GM12878 (cell line): ENCODE data around the gene MSLN. TPM values are rescaled to one million over a fixed set of nuclear protein-coding genes. Genes with fewer than 3 reads are reported as not detected.

ENCODE experiments used
- ATAC-seq: fragments of 200-7000 bp; cut with Tn5 transposase; 3 replicates; pipeline ENCODE4 v1.9.1; 2020; ENCODE audit warnings: mild to moderate bottlenecking, moderate library complexity
- BruUV-seq: library from RNA; stranded (reverse); fragments of 400-500 nt; replicated peaks from 2 replicates; lab custom pipeline; 2021; lab: Mats Ljungman, UMichigan
- CTCF ChIA-PET: fragments of 300-600 bp; sonication (Branson Sonifier 250); formaldehyde crosslinking; extraction: SDS; loops from one replicate; lab custom pipeline; 2021; ENCODE audit warnings: inconsistent platforms; lab: Yijun Ruan, JAX
- POLR2A ChIA-PET: fragments of 350-600 bp; formaldehyde crosslinking; extraction: SDS; loops from one replicate; lab custom pipeline; 2021; ENCODE audit warnings: inconsistent platforms; lab: Charles Lee
- RAD21 ChIA-PET: fragments of 300-600 bp; sonication (Branson Sonifier 250); formaldehyde crosslinking; loops from one replicate; lab custom pipeline; 2023; ENCODE audit warnings: antibody characterized with exemption; ENCODE audit not compliant: unreplicated experiment; lab: Charles Lee
- SMC1A ChIA-PET: fragments of 300-600 bp; sonication (Branson Sonifier 250); formaldehyde crosslinking; loops from one replicate; lab custom pipeline; 2023; ENCODE audit not compliant: unreplicated experiment, uncharacterized antibody; lab: Charles Lee
- DNase-seq: peaks from one replicate; pipeline ENCODE4 v3.0.0-alpha.2; 2011; ENCODE audit warnings: low read depth, low spot score
- FAIRE-seq: peaks from 3 replicates; lab custom pipeline; 2011; peaks lifted over from hg19 to GRCh38; lab: Jason Lieb, UNC
- H2AFZ ChIP-seq: 2 replicates; pipeline ENCODE4 v1.6.0; 2011; ENCODE audit warnings: low read depth, low read length, control low read depth; ENCODE audit not compliant: control insufficient read depth
- H3K27ac ChIP-seq: 2 replicates; pipeline ENCODE4 v1.5.1; 2011; ENCODE audit warnings: control low read depth; ENCODE audit not compliant: control insufficient read depth, insufficient read depth
- H3K27me3 ChIP-seq, 2 experiments: replicated peaks in 1 of 2; 2 replicates each; pipeline versions ENCODE4 v1.6.0 to v1.6.1; 2011; ENCODE audit warnings: low read length in 1 of 2; ENCODE audit not compliant: control insufficient read depth in 2 of 2, insufficient read depth in 2 of 2
- H3K36me3 ChIP-seq, 2 experiments: 2 replicates each; pipeline ENCODE4 v1.5.1; 2011; ENCODE audit warnings: low read length in 1 of 2; ENCODE audit not compliant: control insufficient read depth in 2 of 2, insufficient read depth in 2 of 2
- H3K4me1 ChIP-seq: 2 replicates; pipeline ENCODE4 v1.6.1; 2011; ENCODE audit warnings: mild to moderate bottlenecking, low read length, moderate library complexity, mixed read lengths; ENCODE audit not compliant: control insufficient read depth, insufficient read depth
- H3K4me2 ChIP-seq: 2 replicates; pipeline ENCODE4 v1.6.0; 2011; ENCODE audit warnings: control low read depth; ENCODE audit not compliant: control insufficient read depth, insufficient read depth
- H3K4me3 ChIP-seq: fragments of 200-600 bp; sonication (generic); 2 replicates; pipeline ENCODE4 v1.5.1; 2016
- H3K79me2 ChIP-seq: 2 replicates; pipeline ENCODE4 v1.6.0; 2011; ENCODE audit warnings: low read length; ENCODE audit not compliant: control insufficient read depth, insufficient read depth
- H3K9ac ChIP-seq: 2 replicates; pipeline ENCODE4 v1.8.0; 2011; ENCODE audit warnings: low read length, control low read depth, mixed read lengths; ENCODE audit not compliant: control insufficient read depth, insufficient read depth
- H3K9me3 ChIP-seq: replicated peaks from 3 replicates; pipeline ENCODE4 v1.5.1; 2011; ENCODE audit warnings: mild to moderate bottlenecking, low read length; ENCODE audit not compliant: control insufficient read depth, insufficient read depth
- H4K20me1 ChIP-seq: 2 replicates; pipeline ENCODE4 v1.6.0; 2011; ENCODE audit not compliant: control insufficient read depth, insufficient read depth
- BACH1 ChIP-seq: fragments of 450-650 bp; IDR thresholded peaks from 2 replicates; pipeline ENCODE4 v1.6.1; 2017; ENCODE audit warnings: mild to moderate bottlenecking, borderline replicate concordance
- CBX5 ChIP-seq: sonication (generic); IDR thresholded peaks from 2 replicates; pipeline ENCODE4 v1.6.1; 2016; ENCODE audit warnings: low read depth, moderate library complexity, mild to moderate bottlenecking, inconsistent platforms
- EP300 ChIP-seq, 2 experiments: fragments of 150-350 bp in 1 of 2; IDR thresholded peaks; 2 replicates each; pipeline ENCODE4 v1.6.1; 2011 to 2012; ENCODE audit warnings: low read depth in 2 of 2, low read length in 2 of 2, borderline replicate concordance in 1 of 2, improper control_type of control experiment in 1 of 2, inconsistent platforms in 1 of 2; ENCODE audit not compliant: control insufficient read depth in 1 of 2
- HDAC2 ChIP-seq: fragments of 200-600 bp; sonication (generic); IDR thresholded peaks from 2 replicates; pipeline ENCODE4 v1.6.1; 2017
- JUNB ChIP-seq: IDR thresholded peaks from 2 replicates; pipeline ENCODE4 v1.6.1; 2016; ENCODE audit warnings: antibody characterized with exemption, mild to moderate bottlenecking
- PRDM15 ChIP-seq: fragments of 450-650 bp; formaldehyde crosslinking; IDR thresholded peaks from 2 replicates; pipeline ENCODE4 v1.4.0; 2020; ENCODE audit warnings: mild to moderate bottlenecking, moderate library complexity
- SMC3 ChIP-seq: IDR thresholded peaks from 2 replicates; pipeline ENCODE4 v1.6.1; 2011; ENCODE audit warnings: low read length, improper control_type of control experiment, borderline replicate concordance
- SPI1 ChIP-seq: IDR thresholded peaks from 2 replicates; pipeline ENCODE4 v1.6.1; 2011; ENCODE audit warnings: low read depth, mild to moderate bottlenecking, low read length, moderate library complexity, borderline replicate concordance; ENCODE audit not compliant: insufficient read depth
- SUPT20H ChIP-seq: IDR thresholded peaks from 2 replicates; pipeline ENCODE4 v1.6.1; 2011; ENCODE audit warnings: low read depth, mild to moderate bottlenecking, low read length, moderate library complexity, borderline replicate concordance; ENCODE audit not compliant: control insufficient read depth
- YY1 ChIP-seq: IDR thresholded peaks from 2 replicates; pipeline ENCODE4 v1.6.1; 2011; ENCODE audit warnings: low read depth, mild to moderate bottlenecking, low read length
- whole genome bisulfite sequencing: methylation state at CpG from one replicate; pipeline ENCODE4 v1.1.6; 2016; ENCODE audit warnings: low lambda C conversion rate; ENCODE audit not compliant: insufficient replicate concordance, insufficient coverage; ENCODE audit errors: missing lambda C conversion rate; 5-methylcytosine and 5-hydroxymethylcytosine counted together
- in situ Hi-C: fragments of 300-500 bp; cut with MboI; formaldehyde crosslinking; loops from 9 replicates; pipeline ENCODE4 v1.14.3; 2018; ENCODE audit warnings: mixed read lengths
- intact Hi-C: fragments of 100-400 bp; cut with micrococcal nuclease; formaldehyde crosslinking; loops from one replicate; pipeline ENCODE4 v1.14.2; 2022; ENCODE audit not compliant: unreplicated experiment
- polyA plus RNA-seq, 11 experiments: library from polyadenylated mRNA; depleted of rRNA in 4 of 11; unstranded in 6 of 11; stranded (reverse) in 5 of 11; fragments of >200 nt; fragmentation: Nextera tagmentation in 4 of 11; fragmentation: Illumina TruSeq in 1 of 11; extraction: Ambion mirVana in 4 of 11; extraction: Trizol in 1 of 11; gene quantifications; 1 replicate in 1 of 11; 2 replicates in 10 of 11; pipeline versions ENCODE4 v1.2.1 to v1.2.3, GENCODE V29; 2011 to 2016; ENCODE audit warnings: inconsistent platforms in 2 of 11, missing spikeins in 2 of 11, low read depth in 1 of 11
- total RNA-seq, 4 experiments: library from RNA; depleted of rRNA in 3 of 4; stranded (reverse); fragments of >200 nt in 3 of 4; fragmentation: Illumina TruSeq in 1 of 4; extraction: Trizol in 1 of 4; gene quantifications; 2 replicates each; pipeline versions ENCODE4 v1.2.1 to v1.2.3, GENCODE V29; 2013 to 2021
- TF ChIP-seq, protein P1 (sequence below): IDR thresholded peaks from 2 replicates; pipeline ENCODE4 v1.6.1; 2012; ENCODE audit warnings: improper control_type of control experiment, low read depth, low read length; ENCODE audit not compliant: insufficient replicate concordance

Gene MSLN
- total and polyA plus RNA-seq, 10 of the 15 experiments (the other 5 are each of a cell fraction or from before 2014, with no cell fraction given), result 0.08 TPM; not detected in 9

- TF ChIP-seq JUNB (no peak), YY1 (no peak), HDAC2 (no peak), SMC3 (no peak), CBX5 (no peak)
- TF ChIP-seq, protein P1, sequence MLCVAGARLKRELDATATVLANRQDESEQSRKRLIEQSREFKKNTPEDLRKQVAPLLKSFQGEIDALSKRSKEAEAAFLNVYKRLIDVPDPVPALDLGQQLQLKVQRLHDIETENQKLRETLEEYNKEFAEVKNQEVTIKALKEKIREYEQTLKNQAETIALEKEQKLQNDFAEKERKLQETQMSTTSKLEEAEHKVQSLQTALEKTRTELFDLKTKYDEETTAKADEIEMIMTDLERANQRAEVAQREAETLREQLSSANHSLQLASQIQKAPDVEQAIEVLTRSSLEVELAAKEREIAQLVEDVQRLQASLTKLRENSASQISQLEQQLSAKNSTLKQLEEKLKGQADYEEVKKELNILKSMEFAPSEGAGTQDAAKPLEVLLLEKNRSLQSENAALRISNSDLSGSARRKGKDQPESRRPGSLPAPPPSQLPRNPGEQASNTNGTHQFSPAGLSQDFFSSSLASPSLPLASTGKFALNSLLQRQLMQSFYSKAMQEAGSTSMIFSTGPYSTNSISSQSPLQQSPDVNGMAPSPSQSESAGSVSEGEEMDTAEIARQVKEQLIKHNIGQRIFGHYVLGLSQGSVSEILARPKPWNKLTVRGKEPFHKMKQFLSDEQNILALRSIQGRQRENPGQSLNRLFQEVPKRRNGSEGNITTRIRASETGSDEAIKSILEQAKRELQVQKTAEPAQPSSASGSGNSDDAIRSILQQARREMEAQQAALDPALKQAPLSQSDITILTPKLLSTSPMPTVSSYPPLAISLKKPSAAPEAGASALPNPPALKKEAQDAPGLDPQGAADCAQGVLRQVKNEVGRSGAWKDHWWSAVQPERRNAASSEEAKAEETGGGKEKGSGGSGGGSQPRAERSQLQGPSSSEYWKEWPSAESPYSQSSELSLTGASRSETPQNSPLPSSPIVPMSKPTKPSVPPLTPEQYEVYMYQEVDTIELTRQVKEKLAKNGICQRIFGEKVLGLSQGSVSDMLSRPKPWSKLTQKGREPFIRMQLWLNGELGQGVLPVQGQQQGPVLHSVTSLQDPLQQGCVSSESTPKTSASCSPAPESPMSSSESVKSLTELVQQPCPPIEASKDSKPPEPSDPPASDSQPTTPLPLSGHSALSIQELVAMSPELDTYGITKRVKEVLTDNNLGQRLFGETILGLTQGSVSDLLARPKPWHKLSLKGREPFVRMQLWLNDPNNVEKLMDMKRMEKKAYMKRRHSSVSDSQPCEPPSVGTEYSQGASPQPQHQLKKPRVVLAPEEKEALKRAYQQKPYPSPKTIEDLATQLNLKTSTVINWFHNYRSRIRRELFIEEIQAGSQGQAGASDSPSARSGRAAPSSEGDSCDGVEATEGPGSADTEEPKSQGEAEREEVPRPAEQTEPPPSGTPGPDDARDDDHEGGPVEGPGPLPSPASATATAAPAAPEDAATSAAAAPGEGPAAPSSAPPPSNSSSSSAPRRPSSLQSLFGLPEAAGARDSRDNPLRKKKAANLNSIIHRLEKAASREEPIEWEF, result no peak
Observed at GRCh38 chr16:781346-782010, 20.9 kb downstream of the MSLN start (continued).

DNA sequence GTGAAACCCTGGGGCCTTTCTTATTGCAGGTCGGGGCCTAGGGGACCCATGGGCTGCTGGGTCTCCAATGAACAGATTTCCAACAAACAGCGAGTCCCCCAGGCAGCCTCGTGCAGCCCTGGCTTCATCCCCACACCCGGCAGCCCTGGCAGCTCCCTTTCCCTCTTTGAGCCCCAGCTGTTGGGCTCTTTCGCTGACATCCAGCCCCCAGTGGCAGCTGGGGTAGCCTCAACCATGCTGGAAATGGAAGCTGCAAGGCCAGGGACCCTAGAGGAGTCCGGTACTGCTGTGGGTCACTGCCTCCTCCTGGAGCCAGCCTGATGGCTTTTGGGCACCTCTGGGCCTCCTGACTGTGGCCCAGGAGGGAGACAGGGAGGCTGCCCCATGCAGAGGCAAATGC is 21.7 kb downstream of the MSLN start:
- in situ Hi-C loops, result no loop called here
- 20% methylated on average over 6 of the region's 6 CpGs for WGBS
- DNase-seq, result no peak
- Histone ChIP-seq H3K4me1 (peaks cover 3% of the 10 kb centered on the region; the same call in 1 of the 2 replicates), H3K9me3 (no peaks in the 10 kb centered on the region), H4K20me1 (no peaks in the 10 kb centered on the region), H3K4me2 (no peak overlapping the region), H3K36me3 (peaks cover 0 to 5% of the 10 kb centered on the region in 2 experiments; a peak in 2 of 4 replicates)
- no peak for TF ChIP-seq SPI1
- TF ChIP-seq EP300 (IDR thresholded peaks at IDR 0.05; ENCODE audit: borderline replicate concordance in 1 of 2, control insufficient read depth in 1 of 2, low read depth in 2 of 2, low read length in 2 of 2), result no peak
- no peak for TF ChIP-seq SUPT20H
- TF ChIP-seq BACH1, result no peak
- TF ChIP-seq PRDM15 (CRISPR knock-in tag), result no peak
- TF ChIP-seq, all 136 proteins: peak for 0
- Histone ChIP-seq H3K27ac (no peak overlapping the region), H3K4me3 (no peak overlapping the region), H3K79me2 (peaks cover 3% of the 10 kb centered on the region), H3K9ac (no peak overlapping the region), H3K27me3 (no peaks in the 10 kb centered on the region), H2AFZ (no peak overlapping the region)
- FAIRE-seq (no peak), ATAC-seq (no peak)
- CTCF ChIA-PET, result no interaction called here
- intact Hi-C loops, result no loop called here
- RAD21 ChIA-PET, result no interaction called here
- POLR2A ChIA-PET, result no interaction called here
- BruUV-seq, result no TSS peak
- SMC1A ChIA-PET, result no interaction called here
